Tibial artery (tissue), 4 donors: ENCODE measurements around the gene SLU7.
A peak's percentile ranks its signal among the peaks of the same experiment; 100 is the strongest.

Source experiments
- DNase-seq, 2 donors: peaks; one replicate each; pipeline ENCODE4 v3.0.0-alpha.2; 2019
- H3K27ac ChIP-seq, 2 donors: fragments of 200-600 bp; sonication (generic) in 1 of 2; 1 replicate in 1 of 2; 2 replicates in 1 of 2; pipeline ENCODE4 v1.5.1; 2018 to 2019; ENCODE audit warnings: mild to moderate bottlenecking in 1 of 2
- H3K27me3 ChIP-seq, 2 donors: fragments of 200-600 bp; sonication (generic) in 1 of 2; one replicate each; pipeline versions ENCODE4 v1.5.1 to v1.6.0; 2016 to 2019
- H3K36me3 ChIP-seq, 3 donors: fragments of 200-600 bp; sonication (generic) in 2 of 3; one replicate each; pipeline ENCODE4 v1.5.1; 2016 to 2019; ENCODE audit warnings: mild to moderate bottlenecking in 2 of 3
- H3K4me1 ChIP-seq, 4 donors: fragments of 200-600 bp; sonication (generic) in 2 of 4; 1 replicate in 3 of 4; 2 replicates in 1 of 4; pipeline ENCODE4 v1.5.1; 2016 to 2019
- H3K4me3 ChIP-seq, 2 donors: fragments of 200-600 bp; sonication (generic) in 1 of 2; 1 replicate in 1 of 2; 2 replicates in 1 of 2; pipeline ENCODE4 v1.5.1; 2018 to 2019; ENCODE audit warnings: mild to moderate bottlenecking in 2 of 2
- H3K9me3 ChIP-seq, 3 donors: fragments of 200-600 bp; sonication (generic) in 1 of 3; one replicate each; pipeline ENCODE4 v1.5.1; 2016 to 2019
- intact Hi-C: fragments of 100-400 bp; cut with DNase I; formaldehyde crosslinking; loops from one replicate; pipeline ENCODE4 v1.15.0; 2023; ENCODE audit warnings: low total_unique reads
- TF ChIP-seq, protein P1 (sequence below), 2 experiments: fragments of 200-600 bp in 1 of 2; fragments of 450-650 bp in 1 of 2; IDR thresholded peaks; one replicate each; pipeline ENCODE4 v1.5.1; 2017 to 2019; ENCODE audit warnings: antibody characterized with exemption in 2 of 2, mild to moderate bottlenecking in 1 of 2, moderate library complexity in 1 of 2

SLU7 gene

DNA sequence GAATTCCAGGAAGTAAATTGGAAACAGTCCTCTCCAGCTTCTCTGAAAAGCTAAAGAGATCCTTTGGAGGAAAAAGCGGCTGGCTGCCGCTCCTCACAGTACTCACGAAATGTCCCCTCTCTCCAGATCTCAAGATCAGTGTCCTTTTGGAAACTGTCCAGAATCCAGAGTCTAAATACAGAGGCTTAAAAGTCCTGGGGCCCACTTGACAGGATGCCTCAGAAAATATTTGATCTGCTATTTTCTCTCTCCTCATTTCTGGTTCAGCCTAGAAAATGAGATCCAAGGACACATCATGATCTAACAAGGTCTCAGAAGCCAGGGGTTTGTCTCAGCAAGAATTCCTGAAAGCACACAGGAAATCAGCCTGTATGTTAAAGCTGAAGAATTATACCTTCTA lies 55.7 kb downstream of the SLU7 start:
- no peaks in the 10 kb centered on the region for H3K36me3 ChIP-seq
- H3K4me3 ChIP-seq = no peak overlapping the region
- intact Hi-C loops = no loop called here
- no peaks in the 10 kb centered on the region for H3K27me3 ChIP-seq
- DNase-seq = no peak
- H3K4me1 ChIP-seq = peaks cover 0 to 52% (median 38%) of the 10 kb centered on the region in 4 donors
- TF ChIP-seq, protein P1, sequence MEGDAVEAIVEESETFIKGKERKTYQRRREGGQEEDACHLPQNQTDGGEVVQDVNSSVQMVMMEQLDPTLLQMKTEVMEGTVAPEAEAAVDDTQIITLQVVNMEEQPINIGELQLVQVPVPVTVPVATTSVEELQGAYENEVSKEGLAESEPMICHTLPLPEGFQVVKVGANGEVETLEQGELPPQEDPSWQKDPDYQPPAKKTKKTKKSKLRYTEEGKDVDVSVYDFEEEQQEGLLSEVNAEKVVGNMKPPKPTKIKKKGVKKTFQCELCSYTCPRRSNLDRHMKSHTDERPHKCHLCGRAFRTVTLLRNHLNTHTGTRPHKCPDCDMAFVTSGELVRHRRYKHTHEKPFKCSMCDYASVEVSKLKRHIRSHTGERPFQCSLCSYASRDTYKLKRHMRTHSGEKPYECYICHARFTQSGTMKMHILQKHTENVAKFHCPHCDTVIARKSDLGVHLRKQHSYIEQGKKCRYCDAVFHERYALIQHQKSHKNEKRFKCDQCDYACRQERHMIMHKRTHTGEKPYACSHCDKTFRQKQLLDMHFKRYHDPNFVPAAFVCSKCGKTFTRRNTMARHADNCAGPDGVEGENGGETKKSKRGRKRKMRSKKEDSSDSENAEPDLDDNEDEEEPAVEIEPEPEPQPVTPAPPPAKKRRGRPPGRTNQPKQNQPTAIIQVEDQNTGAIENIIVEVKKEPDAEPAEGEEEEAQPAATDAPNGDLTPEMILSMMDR (IDR thresholded peaks at IDR 0.05) = no peak
- H3K9me3 ChIP-seq = no peaks in the 10 kb centered on the region
- peak overlapping the region; percentile 77 for H3K27ac ChIP-seq

DNA sequence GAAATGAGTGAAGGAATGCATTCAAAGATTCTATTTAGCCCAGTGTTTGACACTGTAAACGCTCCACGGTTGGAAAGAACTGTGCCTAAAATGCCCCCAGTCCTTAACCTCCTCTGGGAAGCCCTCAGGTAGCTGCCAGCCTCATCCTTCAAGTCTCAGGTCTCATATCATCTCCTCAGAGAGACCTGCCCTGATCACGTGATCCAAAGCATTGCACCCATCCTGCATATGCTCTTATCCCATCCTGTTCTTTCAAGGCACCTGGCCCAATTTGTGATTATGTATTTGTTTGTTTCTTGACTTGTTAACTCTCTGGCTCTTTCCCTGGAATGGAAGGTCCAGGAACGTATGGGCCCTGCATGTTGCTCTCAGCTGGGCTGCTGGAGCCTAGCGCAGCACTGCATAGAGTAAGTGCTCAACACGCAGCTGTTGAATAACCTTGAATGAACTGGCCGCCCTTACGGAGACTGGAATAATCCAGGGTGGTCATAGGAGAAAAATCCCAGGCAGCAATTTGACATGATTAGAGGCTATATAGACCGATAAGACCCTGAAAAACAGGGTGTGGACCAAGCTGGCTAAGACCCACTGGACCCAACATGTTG lies 57.2 kb downstream of the SLU7 start:
- peak overlapping the region; percentile 77 for H3K27ac ChIP-seq
- no peak for DNase-seq
- no peaks in the 10 kb centered on the region for H3K36me3 ChIP-seq
- no peaks in the 10 kb centered on the region for H3K27me3 ChIP-seq
- intact Hi-C loops = no loop called here
- TF ChIP-seq, protein P1 (IDR thresholded peaks at IDR 0.05) = no peak
- no peak overlapping the region for H3K4me3 ChIP-seq
- H3K9me3 ChIP-seq = no peaks in the 10 kb centered on the region
- peaks cover 0 to 67% (median 50%) of the 10 kb centered on the region in 4 donors for H3K4me1 ChIP-seq

DNA sequence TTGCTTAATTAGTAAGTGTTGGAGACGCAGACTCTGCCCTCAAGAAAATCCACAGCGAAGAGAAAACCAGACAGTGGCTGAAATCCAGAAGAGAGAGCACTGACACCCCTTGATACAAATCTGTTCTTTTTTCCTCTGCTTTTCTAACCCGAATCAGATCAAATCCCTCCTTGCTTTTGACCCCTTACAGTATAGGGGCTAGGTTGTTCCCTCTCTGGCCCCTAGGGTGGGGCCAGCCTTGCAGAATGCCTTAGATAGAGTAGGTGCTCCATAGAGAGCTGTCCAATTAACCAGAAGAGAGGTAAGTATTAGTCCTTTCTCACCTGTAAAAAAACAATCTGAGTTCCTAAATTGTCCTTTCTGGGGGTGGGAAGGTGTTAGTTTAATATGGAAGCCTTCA lies 58.6 kb downstream of the SLU7 start:
- intact Hi-C loops = no loop called here
- DNase-seq = no peak
- peak overlapping the region; percentile 73 to 95 for H3K27ac ChIP-seq
- no peaks in the 10 kb centered on the region for H3K36me3 ChIP-seq
- TF ChIP-seq, protein P1 (IDR thresholded peaks at IDR 0.05) = no peak
- no peaks in the 10 kb centered on the region for H3K27me3 ChIP-seq
- no peaks in the 10 kb centered on the region for H3K9me3 ChIP-seq
- H3K4me1 ChIP-seq = peaks cover 0 to 74% (median 53%) of the 10 kb centered on the region in 4 donors
- H3K4me3 ChIP-seq = no peak overlapping the region

DNA sequence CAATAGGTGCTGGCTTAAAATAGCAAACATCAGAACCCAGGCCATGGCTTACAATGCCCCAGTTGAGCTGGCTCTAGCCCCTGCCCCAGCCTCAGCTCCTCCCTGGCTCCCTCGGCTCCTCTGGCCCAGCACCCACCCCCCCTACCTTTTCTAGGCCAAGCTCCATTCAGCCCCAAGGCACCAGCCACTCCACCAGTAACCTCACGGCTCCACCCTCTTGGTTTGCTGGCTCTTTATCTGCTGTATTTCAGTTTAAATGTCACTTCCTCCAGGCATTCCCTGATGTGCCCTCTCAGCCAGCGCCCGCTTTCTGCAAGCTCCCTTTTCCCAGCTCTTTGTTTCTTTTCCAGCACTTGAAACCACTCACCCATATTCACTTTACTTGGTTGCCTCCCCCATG lies 59.1 kb downstream of the SLU7 start:
- no peaks in the 10 kb centered on the region for H3K9me3 ChIP-seq
- no peak overlapping the region for H3K4me3 ChIP-seq
- intact Hi-C loops = no loop called here
- peak in 1 of 2 donors; percentile 44 for DNase-seq
- H3K27ac ChIP-seq = peak overlapping the region; percentile 73 to 95
- TF ChIP-seq, protein P1 (IDR thresholded peaks at IDR 0.05) = no peak
- no peaks in the 10 kb centered on the region for H3K27me3 ChIP-seq
- no peaks in the 10 kb centered on the region for H3K36me3 ChIP-seq
- peaks cover 0 to 74% (median 53%) of the 10 kb centered on the region in 4 donors for H3K4me1 ChIP-seq

DNA sequence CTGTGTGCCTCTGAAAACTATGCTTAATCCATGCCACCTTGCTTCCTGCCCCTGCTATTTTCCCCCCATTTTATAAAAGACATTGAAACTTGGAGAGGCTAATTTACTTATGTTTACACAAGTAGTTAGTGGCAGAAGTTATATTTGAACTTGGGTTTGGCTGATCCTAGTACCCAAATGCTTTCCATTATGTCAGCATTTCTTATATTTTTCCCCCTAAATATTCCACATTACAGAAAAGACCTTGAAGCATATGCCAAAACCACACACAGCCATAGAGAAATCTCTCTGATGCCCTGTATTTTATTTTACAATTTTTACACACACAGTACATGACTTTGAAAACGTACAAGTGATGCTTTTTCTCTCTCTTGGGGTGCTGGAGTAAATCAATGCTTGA lies 59.6 kb downstream of the SLU7 start:
- TF ChIP-seq, protein P1 (IDR thresholded peaks at IDR 0.05) = no peak
- no peaks in the 10 kb centered on the region for H3K9me3 ChIP-seq
- H3K36me3 ChIP-seq = no peaks in the 10 kb centered on the region
- H3K27me3 ChIP-seq = no peaks in the 10 kb centered on the region
- no peak overlapping the region for H3K4me3 ChIP-seq
- no peak for DNase-seq
- peak overlapping the region; percentile 81 to 95 for H3K27ac ChIP-seq
- intact Hi-C loops = no loop called here
- H3K4me1 ChIP-seq = peaks cover 0 to 75% (median 53%) of the 10 kb centered on the region in 4 donors
